ENCODE measurements around the gene LUC7L. TPM values are rescaled to one million over a fixed set of nuclear protein-coding genes. Genes with fewer than 3 reads are reported as not detected.
"Not testable (repeated sequence)": the region's sequence is repeated elsewhere in the genome, so short reads cannot be mapped to it uniquely, and the experiment has no call there.

LUC7L gene
- total and polyA plus RNA-seq, 2 of the 8 experiments (the other 6 are each of a cell fraction or from before 2014, with no cell fraction given), result 49.7 to 129 TPM

DNA sequence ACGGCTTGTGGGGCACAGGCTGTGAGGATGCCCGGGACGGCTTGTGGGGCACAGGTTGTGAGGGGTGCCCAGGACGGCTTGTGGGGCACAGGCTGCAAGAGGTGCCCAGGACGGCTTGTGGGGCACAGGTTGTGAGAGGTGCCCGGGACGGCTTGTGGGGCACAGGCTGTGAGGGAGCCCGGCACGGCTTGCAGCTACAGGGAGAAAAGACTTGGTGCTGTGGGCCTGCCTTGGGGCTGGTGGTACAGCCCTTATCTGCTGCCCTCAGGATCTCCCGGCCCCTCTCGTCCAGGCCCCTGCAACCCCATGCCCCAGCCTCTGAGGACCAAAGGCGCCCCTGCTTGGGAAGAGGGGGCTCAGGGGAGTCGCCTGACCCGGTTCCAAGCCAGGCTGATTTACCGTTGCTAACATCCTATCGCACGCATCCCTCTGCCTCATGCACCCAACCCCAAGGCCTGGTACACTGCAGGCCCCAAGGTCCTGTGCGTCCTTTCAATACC is 68.5 kb downstream of the LUC7L start (continued):
- TF ChIP-seq ASH2L (IDR thresholded peaks at IDR 0.05; ENCODE audit: low read length) (no peak), SP4 (IDR thresholded peaks at IDR 0.05; ENCODE audit: low read length) (no peak), SUZ12 (IDR thresholded peaks at IDR 0.05; ENCODE audit: low read length) (no peak), YY1 (IDR thresholded peaks at IDR 0.05; ENCODE audit: low read depth, low read length) (no peak), GABPA (IDR thresholded peaks at IDR 0.05; ENCODE audit: borderline replicate concordance, insufficient read depth, low read length) (no peak), KDM5A (IDR thresholded peaks at IDR 0.05; ENCODE audit: low read length) (no peak)
- TF ChIP-seq, protein P1, sequence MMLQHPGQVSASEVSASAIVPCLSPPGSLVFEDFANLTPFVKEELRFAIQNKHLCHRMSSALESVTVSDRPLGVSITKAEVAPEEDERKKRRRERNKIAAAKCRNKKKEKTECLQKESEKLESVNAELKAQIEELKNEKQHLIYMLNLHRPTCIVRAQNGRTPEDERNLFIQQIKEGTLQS (IDR thresholded peaks at IDR 0.05; ENCODE audit: insufficient read depth, low read depth, low read length), result no peak

GRCh38 chr16:160242-160641 is 69.0 kb downstream of the LUC7L start:
- H3K14ac ChIP-seq (ENCODE audit: insufficient read length); H3K56ac ChIP-seq (replicated peaks; ENCODE audit: insufficient read length, low read depth, low read length); H3K23me2 ChIP-seq (ENCODE audit: low read depth, low read length); POLR2A ChIA-PET (ENCODE audit: partially characterized antibody); H3K18ac ChIP-seq (ENCODE audit: extremely low read depth, low read length); H2BK5ac ChIP-seq (ENCODE audit: low read depth, low read length); H4K91ac ChIP-seq (replicated peaks; ENCODE audit: insufficient read length, low read length); H3K4me3 ChIP-seq (ENCODE audit: extremely low read depth in 1 of 4, insufficient read depth in 2 of 4, low read depth in 3 of 4, low read length in 4 of 4); H2BK12ac ChIP-seq (ENCODE audit: low read depth, low read length); H3K23ac ChIP-seq (ENCODE audit: insufficient read length); H4K20me1 ChIP-seq (replicated peaks in 1 of 2; ENCODE audit: control insufficient read depth in 1 of 2, insufficient read depth in 2 of 2, low read length in 2 of 2); H2AK5ac ChIP-seq (ENCODE audit: low read depth, low read length); H3K79me2 ChIP-seq (ENCODE audit: control insufficient read depth in 1 of 2, insufficient read depth in 2 of 2, low read length in 2 of 2); H2BK120ac ChIP-seq (replicated peaks; ENCODE audit: low read depth, low read length); H4K5ac ChIP-seq (ENCODE audit: insufficient read length, low read depth, low read length); H3K27ac ChIP-seq (ENCODE audit: low read depth, low read length); H3K4me1 ChIP-seq (replicated peaks in 1 of 4; ENCODE audit: control insufficient read depth in 3 of 4, insufficient read depth in 4 of 4, low read length in 3 of 4); H2AFZ ChIP-seq (ENCODE audit: low read length); DNase-seq (ENCODE audit: low read depth in 1 of 2, low spot score in 2 of 2); FAIRE-seq; H3K4me2 ChIP-seq (ENCODE audit: insufficient read depth in 1 of 2, low read depth in 2 of 2, low read length in 2 of 2); H3K4ac ChIP-seq (replicated peaks; ENCODE audit: insufficient read length, low read depth, low read length); H4K8ac ChIP-seq (ENCODE audit: extremely low read depth, insufficient read depth, low read length); H3K9ac ChIP-seq (replicated peaks in 1 of 4; ENCODE audit: extremely low read depth in 1 of 4, low read depth in 3 of 4, low read length in 3 of 4); H3K79me1 ChIP-seq (ENCODE audit: low read depth, low read length); H3K36me3 ChIP-seq (ENCODE audit: control insufficient read depth in 2 of 4, insufficient read depth in 4 of 4, low read length in 3 of 4); H3K9me3 ChIP-seq (ENCODE audit: insufficient read depth in 2 of 2, low read depth in 1 of 2, low read length in 1 of 2); H2BK15ac ChIP-seq (ENCODE audit: low read length); H2BK20ac ChIP-seq (ENCODE audit: low read length): not testable (repeated sequence)
- peaks cover 3 to 27% (median 23%) of the 10 kb centered on the region in 4 experiments for H3K27me3 ChIP-seq (replicated peaks in 1 of 4; ENCODE audit: control insufficient read depth in 3 of 4, extremely low read depth in 1 of 4, insufficient read depth in 3 of 4, low read length in 3 of 4)
- CTCF ChIA-PET (ENCODE audit: partially characterized antibody), result interaction anchor here (1.6 kb wide), 1 partner anchor 21 kb away, joined by 3 read pairs; no protein-coding TSS in a partner anchor
- WGBS, 2 experiments (ENCODE audit: extremely low coverage in 1 of 2, insufficient coverage in 1 of 2, insufficient read length in 1 of 2, insufficient replicate concordance in 2 of 2, low coverage in 1 of 2, low lambda C conversion rate in 2 of 2, missing lambda C conversion rate in 1 of 2), result 73% methylated on average over 12 of the region's 20 CpGs; no CpG with 5 or more reads in 1 of the 2 experiments
